Astrocyte (in vitro differentiated cells and primary cell): Measurements from ENCODE around the gene OR6C70. TPM values are rescaled to one million over a fixed set of nuclear protein-coding genes. Genes with fewer than 3 reads are reported as not detected.

Experiments
- DNase-seq: peaks from one replicate; pipeline ENCODE4 v3.0.0-alpha.2; 2010; ENCODE audit warnings: low read depth
- FAIRE-seq: peaks from 2 replicates; lab custom pipeline; 2011; peaks lifted over from hg19 to GRCh38; lab: Jason Lieb, UNC
- H2AFZ ChIP-seq: 2 replicates; pipeline ENCODE4 v1.6.0; 2012; ENCODE audit warnings: low read depth, low read length, inconsistent platforms
- H3K27ac ChIP-seq: 2 replicates; pipeline ENCODE4 v1.5.1; 2011; ENCODE audit warnings: low read depth, low read length, inconsistent platforms
- H3K27me3 ChIP-seq: 2 replicates; pipeline ENCODE4 v1.6.0; 2011; ENCODE audit warnings: low read length, inconsistent platforms; ENCODE audit not compliant: insufficient read depth
- H3K36me3 ChIP-seq: 2 replicates; pipeline ENCODE4 v1.5.1; 2011; ENCODE audit warnings: low read length, inconsistent platforms; ENCODE audit not compliant: insufficient read depth
- H3K4me1 ChIP-seq: 2 replicates; pipeline ENCODE4 v1.5.1; 2011; ENCODE audit warnings: low read length, inconsistent platforms; ENCODE audit not compliant: insufficient read depth
- H3K4me2 ChIP-seq: 2 replicates; pipeline ENCODE4 v1.6.0; 2012; ENCODE audit warnings: low read length, inconsistent platforms
- H3K4me3 ChIP-seq: 2 replicates; pipeline ENCODE4 v1.5.1; 2011; ENCODE audit warnings: low read depth, mild to moderate bottlenecking, low read length, inconsistent platforms; ENCODE audit not compliant: insufficient read depth
- H3K79me2 ChIP-seq: 2 replicates; pipeline ENCODE4 v1.6.0; 2012; ENCODE audit warnings: mild to moderate bottlenecking, low read length, inconsistent platforms; ENCODE audit not compliant: insufficient read depth
- H3K9ac ChIP-seq: 2 replicates; pipeline ENCODE4 v1.6.0; 2012; ENCODE audit warnings: mild to moderate bottlenecking, low read length, inconsistent platforms
- H3K9me3 ChIP-seq: 2 replicates; pipeline ENCODE4 v1.5.1; 2012; ENCODE audit warnings: low read depth, mild to moderate bottlenecking, low read length, inconsistent platforms; ENCODE audit not compliant: insufficient read depth
- H4K20me1 ChIP-seq: 2 replicates; pipeline ENCODE4 v1.6.0; 2012; ENCODE audit warnings: low read length, inconsistent platforms; ENCODE audit not compliant: insufficient read depth
- H3K27ac Mint-ChIP-seq: one replicate; pipeline ENCODE4 v1.8.0; 2021; ENCODE audit warnings: mild to moderate bottlenecking, mixed read lengths; ENCODE audit not compliant: unreplicated experiment
- H3K27me3 Mint-ChIP-seq: one replicate; pipeline ENCODE4 v1.8.0; 2021; ENCODE audit warnings: low read depth, mixed read lengths; ENCODE audit not compliant: unreplicated experiment
- H3K36me3 Mint-ChIP-seq: one replicate; pipeline ENCODE4 v1.8.0; 2021; ENCODE audit warnings: low read depth, mixed read lengths; ENCODE audit not compliant: unreplicated experiment
- H3K4me1 Mint-ChIP-seq: one replicate; pipeline ENCODE4 v1.8.0; 2021; ENCODE audit warnings: low read depth, mixed read lengths; ENCODE audit not compliant: unreplicated experiment
- H3K4me3 Mint-ChIP-seq: one replicate; pipeline ENCODE4 v1.8.0; 2021; ENCODE audit warnings: mild to moderate bottlenecking, moderate library complexity, mixed read lengths; ENCODE audit not compliant: unreplicated experiment
- H3K9me3 Mint-ChIP-seq: one replicate; pipeline ENCODE4 v1.8.0; 2021; ENCODE audit warnings: mild to moderate bottlenecking, mixed read lengths; ENCODE audit not compliant: unreplicated experiment
- CTCF ChIP-seq: IDR thresholded peaks from 2 replicates; pipeline ENCODE4 v1.5.1; 2011; ENCODE audit warnings: low read depth, mild to moderate bottlenecking, inconsistent platforms, low read length, moderate library complexity; ENCODE audit not compliant: insufficient read depth
- EZH2 ChIP-seq: IDR thresholded peaks from 2 replicates; pipeline ENCODE4 v1.6.1; 2012; ENCODE audit warnings: mild to moderate bottlenecking, low read length, inconsistent platforms; ENCODE audit not compliant: insufficient read depth
- total RNA-seq: library from RNA; stranded (reverse); gene quantifications from 2 replicates; pipeline ENCODE4 v1.2.1, GENCODE V29; 2021

Gene OR6C70
- total RNA-seq, 1 donor from 2014 or later = not detected

- TF ChIP-seq EZH2 = no peak
- TF ChIP-seq CTCF = no peak
- H2AFZ ChIP-seq = no peak overlapping the region
- Mint-ChIP-seq H3K9me3 (no peaks in the 10 kb centered on the region), H3K4me3 (no peak overlapping the region), H3K27ac (no peak overlapping the region), H3K27me3 (no peaks in the 10 kb centered on the region), H3K36me3 (no peaks in the 10 kb centered on the region), H3K4me1 (no peaks in the 10 kb centered on the region)
- no peaks in the 10 kb centered on the region for H3K79me2 ChIP-seq
- no peak overlapping the region for H3K9ac ChIP-seq
- H3K4me2 ChIP-seq = no peak overlapping the region
- H3K27me3 ChIP-seq = no peaks in the 10 kb centered on the region
- H3K9me3 ChIP-seq = no peaks in the 10 kb centered on the region
- H3K4me1 ChIP-seq = no peaks in the 10 kb centered on the region
- no peaks in the 10 kb centered on the region for H3K36me3 ChIP-seq
- no peak overlapping the region for H3K4me3 ChIP-seq
- H4K20me1 ChIP-seq = no peaks in the 10 kb centered on the region
- no peak overlapping the region for H3K27ac ChIP-seq
- DNase-seq (no peak), FAIRE-seq (no peak)
Observed at GRCh38 chr12:55448825-55449224, 21.1 kb downstream of the OR6C70 start.

- H3K9me3 Mint-ChIP-seq = no peaks in the 10 kb centered on the region
- FAIRE-seq (no peak), DNase-seq (no peak)
- Histone ChIP-seq H3K4me2 (no peak overlapping the region), H3K27me3 (no peaks in the 10 kb centered on the region), H2AFZ (no peak overlapping the region), H3K79me2 (no peaks in the 10 kb centered on the region), H3K4me1 (no peaks in the 10 kb centered on the region), H3K4me3 (no peak overlapping the region), H3K9me3 (no peaks in the 10 kb centered on the region), H3K27ac (no peak overlapping the region), H3K9ac (no peak overlapping the region), H3K36me3 (no peaks in the 10 kb centered on the region), H4K20me1 (no peaks in the 10 kb centered on the region)
- no peak overlapping the region for H3K4me3 Mint-ChIP-seq
- H3K36me3 Mint-ChIP-seq = no peaks in the 10 kb centered on the region
- H3K27ac Mint-ChIP-seq = no peak overlapping the region
- no peaks in the 10 kb centered on the region for H3K27me3 Mint-ChIP-seq
- TF ChIP-seq CTCF = no peak
- no peaks in the 10 kb centered on the region for H3K4me1 Mint-ChIP-seq
Observed at GRCh38 chr12:55446326-55446725, 23.6 kb downstream of the OR6C70 start.

- no peak overlapping the region for H3K27ac Mint-ChIP-seq
- FAIRE-seq (no peak), DNase-seq (no peak)
- no peak for TF ChIP-seq CTCF
- TF ChIP-seq EZH2 = no peak
- H3K4me1 ChIP-seq = no peaks in the 10 kb centered on the region
- H3K27me3 ChIP-seq = no peaks in the 10 kb centered on the region
- no peak overlapping the region for H3K9ac ChIP-seq
- no peaks in the 10 kb centered on the region for H3K79me2 ChIP-seq
- no peaks in the 10 kb centered on the region for H3K9me3 ChIP-seq
- no peaks in the 10 kb centered on the region for H3K4me1 Mint-ChIP-seq
- no peaks in the 10 kb centered on the region for H3K36me3 Mint-ChIP-seq
- no peaks in the 10 kb centered on the region for H3K36me3 ChIP-seq
- no peaks in the 10 kb centered on the region for H3K9me3 Mint-ChIP-seq
- no peak overlapping the region for H3K4me3 Mint-ChIP-seq
- no peaks in the 10 kb centered on the region for H4K20me1 ChIP-seq
- H3K4me3 ChIP-seq = no peak overlapping the region
- no peak overlapping the region for H3K4me2 ChIP-seq
- H3K27ac ChIP-seq = no peak overlapping the region
- no peaks in the 10 kb centered on the region for H3K27me3 Mint-ChIP-seq
- H2AFZ ChIP-seq = no peak overlapping the region
Observed at GRCh38 chr12:55445357-55445756, 24.6 kb downstream of the OR6C70 start.
